CD4-positive, alpha-beta memory T cell (primary cell): ENCODE measurements around the gene ZNF662. TPM values are rescaled to one million over a fixed set of nuclear protein-coding genes. Genes with fewer than 3 reads are reported as not detected.

ENCODE experiments used
- CTCF ChIA-PET: fragments of 350-600 bp; sonication (Branson Sonifier 250); formaldehyde crosslinking; loops from one replicate; lab custom pipeline; 2021; ENCODE audit warnings: inconsistent platforms; ENCODE audit not compliant: partially characterized antibody; lab: Charles Lee
- POLR2A ChIA-PET: fragments of 350-600 bp; sonication (Branson Sonifier 250); formaldehyde crosslinking; loops from one replicate; lab custom pipeline; 2021; ENCODE audit not compliant: partially characterized antibody; lab: Charles Lee
- DNase-seq, 5 donors: peaks; one replicate each; pipeline versions ENCODE4 v3.0.0 to v3.0.0-alpha.2; 2020 to 2022; ENCODE audit warnings: mixed read lengths in 1 of 5
- H3K27ac ChIP-seq: one replicate; pipeline ENCODE4 v1.7.0; 2013; ENCODE audit warnings: low read depth, low read length
- H3K27me3 ChIP-seq: 2 replicates; pipeline ENCODE4 v1.7.0; 2013; ENCODE audit warnings: mild to moderate bottlenecking, low read length, moderate library complexity; ENCODE audit not compliant: insufficient read depth
- H3K36me3 ChIP-seq: 2 replicates; pipeline ENCODE4 v1.7.0; 2013; ENCODE audit warnings: mild to moderate bottlenecking, low read length, moderate library complexity; ENCODE audit not compliant: insufficient read depth
- H3K4me1 ChIP-seq: 2 replicates; pipeline ENCODE4 v1.7.0; 2013; ENCODE audit warnings: mild to moderate bottlenecking, low read length, moderate library complexity; ENCODE audit not compliant: insufficient read depth
- H3K4me3 ChIP-seq, 2 donors: one replicate each; pipeline ENCODE4 v1.7.0; 2013; ENCODE audit warnings: low read length in 2 of 2, mild to moderate bottlenecking in 1 of 2
- H3K9me3 ChIP-seq, 2 donors: one replicate each; pipeline ENCODE4 v1.7.0; 2013; ENCODE audit warnings: low read length in 2 of 2, control low read depth in 1 of 2; ENCODE audit not compliant: control insufficient read depth in 1 of 2
- H3K27ac Mint-ChIP-seq, 7 donors: one replicate each; pipeline ENCODE4 v1.8.0; 2020 to 2021; ENCODE audit warnings: mixed read lengths in 7 of 7, mild to moderate bottlenecking in 6 of 7, inconsistent platforms in 3 of 7, moderate library complexity in 3 of 7
- H3K27me3 Mint-ChIP-seq, 2 donors: one replicate each; pipeline ENCODE4 v1.8.0; 2020 to 2021; ENCODE audit warnings: mixed read lengths in 2 of 2
- H3K36me3 Mint-ChIP-seq, 2 donors: one replicate each; pipeline ENCODE4 v1.8.0; 2020 to 2021; ENCODE audit warnings: mixed read lengths in 2 of 2, inconsistent platforms in 1 of 2, mild to moderate bottlenecking in 1 of 2
- H3K4me1 Mint-ChIP-seq, 4 donors: one replicate each; pipeline ENCODE4 v1.8.0; 2020 to 2021; ENCODE audit warnings: mixed read lengths in 4 of 4, mild to moderate bottlenecking in 1 of 4
- H3K4me3 Mint-ChIP-seq, 8 donors: one replicate each; pipeline ENCODE4 v1.8.0; 2020 to 2021; ENCODE audit warnings: mixed read lengths in 8 of 8, mild to moderate bottlenecking in 7 of 8, moderate library complexity in 6 of 8, inconsistent platforms in 3 of 8
- H3K9me3 Mint-ChIP-seq, 8 donors: one replicate each; pipeline ENCODE4 v1.8.0; 2020 to 2021; ENCODE audit warnings: mixed read lengths in 8 of 8, mild to moderate bottlenecking in 5 of 8, inconsistent platforms in 3 of 8, moderate library complexity in 1 of 8
- intact Hi-C: fragments of 100-400 bp; cut with micrococcal nuclease; formaldehyde crosslinking; loops from one replicate; pipeline ENCODE4 v1.15.1; 2023
- polyA plus RNA-seq, 2 donors: library from polyadenylated mRNA; unstranded; fragments of 300-500 nt; fragmentation: Illumina TruSeq; gene quantifications; one replicate each; pipeline ENCODE4 v1.2.3, GENCODE V29; 2021
- total RNA-seq, 2 experiments: library from RNA; stranded (reverse); gene quantifications; one replicate each; pipeline ENCODE4 v1.2.3, GENCODE V29; 2021

ZNF662 gene
- total and polyA plus RNA-seq, 4 experiments from 2014 or later: 0.07 to 2.7 (median 2.1) TPM; not detected in 1

GRCh38 chr3:42887084-42887483 lies 18.9 kb upstream of the ZNF662 start:
- POLR2A ChIA-PET: no interaction called here
- CTCF ChIA-PET: no interaction called here
- Mint-ChIP-seq H3K9me3 (no peaks in the 10 kb centered on the region), H3K27ac (no peak overlapping the region), H3K4me1 (no peaks in the 10 kb centered on the region), H3K27me3 (peaks cover 15 to 20% of the 10 kb centered on the region in 2 donors), H3K36me3 (no peaks in the 10 kb centered on the region), H3K4me3 (no peak overlapping the region)
- no peaks in the 10 kb centered on the region for H3K9me3 ChIP-seq
- no peaks in the 10 kb centered on the region for H3K27me3 ChIP-seq
- H3K27ac ChIP-seq: no peak overlapping the region
- no peak overlapping the region for H3K4me3 ChIP-seq
- intact Hi-C loops: no loop called here
- no peaks in the 10 kb centered on the region for H3K4me1 ChIP-seq
- H3K36me3 ChIP-seq: no peaks in the 10 kb centered on the region
- no peak for DNase-seq

GRCh38 chr3:42891042-42891441 lies 14.9 kb upstream of the ZNF662 start:
- POLR2A ChIA-PET: no interaction called here

GRCh38 chr3:42892169-42892568 lies 13.8 kb upstream of the ZNF662 start:
- Mint-ChIP-seq H3K4me3 (no peak overlapping the region), H3K27me3 (peaks cover 17 to 21% of the 10 kb centered on the region in 2 donors), H3K27ac (no peak overlapping the region), H3K9me3 (no peaks in the 10 kb centered on the region), H3K4me1 (no peaks in the 10 kb centered on the region), H3K36me3 (no peaks in the 10 kb centered on the region)
- H3K36me3 ChIP-seq: no peaks in the 10 kb centered on the region
- no peaks in the 10 kb centered on the region for H3K27me3 ChIP-seq
- no peak overlapping the region for H3K27ac ChIP-seq
- DNase-seq: no peak
- ChIA-PET CTCF (interaction anchor here (0.6 to 1.1 kb wide), 2 partner anchors 11 to 86 kb away, joined by 3 to 5 read pairs; no protein-coding TSS in a partner anchor), POLR2A (no interaction called here)
- no peaks in the 10 kb centered on the region for H3K9me3 ChIP-seq
- no peaks in the 10 kb centered on the region for H3K4me1 ChIP-seq
- intact Hi-C loops: no loop called here
- no peak overlapping the region for H3K4me3 ChIP-seq

More at GRCh38 chr3:42891042-42891441, 14.9 kb upstream of the ZNF662 start:
- Mint-ChIP-seq H3K36me3 (no peaks in the 10 kb centered on the region), H3K27me3 (peaks cover 19 to 21% of the 10 kb centered on the region in 2 donors), H3K4me1 (no peaks in the 10 kb centered on the region), H3K4me3 (no peak overlapping the region), H3K9me3 (no peaks in the 10 kb centered on the region), H3K27ac (no peak overlapping the region)
- H3K27me3 ChIP-seq: no peaks in the 10 kb centered on the region
- H3K9me3 ChIP-seq: no peaks in the 10 kb centered on the region
- CTCF ChIA-PET: interaction anchor here (1.1 to 1.5 kb wide), 2 partner anchors 10 to 111 kb away, joined by 3 to 4 read pairs; no protein-coding TSS in a partner anchor
- H3K4me1 ChIP-seq: no peaks in the 10 kb centered on the region
- DNase-seq: no peak
- no peak overlapping the region for H3K27ac ChIP-seq
- H3K36me3 ChIP-seq: no peaks in the 10 kb centered on the region
- intact Hi-C loops: no loop called here
- no peak overlapping the region for H3K4me3 ChIP-seq

GRCh38 chr3:42892807-42893206 lies 13.1 kb upstream of the ZNF662 start:
- ChIA-PET CTCF (no interaction called here), POLR2A (no interaction called here)
- Histone ChIP-seq H3K4me3 (no peak overlapping the region), H3K27ac (no peak overlapping the region), H3K4me1 (no peaks in the 10 kb centered on the region), H3K36me3 (no peaks in the 10 kb centered on the region), H3K9me3 (no peaks in the 10 kb centered on the region), H3K27me3 (no peaks in the 10 kb centered on the region)
- no peak overlapping the region for H3K27ac Mint-ChIP-seq
- no peak for DNase-seq
- H3K4me3 Mint-ChIP-seq: no peak overlapping the region
- H3K27me3 Mint-ChIP-seq: peaks cover 13 to 16% of the 10 kb centered on the region in 2 donors
- no peaks in the 10 kb centered on the region for H3K9me3 Mint-ChIP-seq
- no peaks in the 10 kb centered on the region for H3K36me3 Mint-ChIP-seq
- intact Hi-C loops: no loop called here
- H3K4me1 Mint-ChIP-seq: no peaks in the 10 kb centered on the region

- H3K27ac Mint-ChIP-seq: no peak overlapping the region
- ChIA-PET CTCF (no interaction called here), POLR2A (no interaction called here)
- Histone ChIP-seq H3K4me3 (no peak overlapping the region), H3K9me3 (no peaks in the 10 kb centered on the region), H3K36me3 (no peaks in the 10 kb centered on the region), H3K27me3 (no peaks in the 10 kb centered on the region), H3K27ac (no peak overlapping the region), H3K4me1 (no peaks in the 10 kb centered on the region)
- no peak for DNase-seq
- no peaks in the 10 kb centered on the region for H3K9me3 Mint-ChIP-seq
- H3K4me1 Mint-ChIP-seq: no peaks in the 10 kb centered on the region
- intact Hi-C loops: no loop called here
- no peaks in the 10 kb centered on the region for H3K36me3 Mint-ChIP-seq
- H3K4me3 Mint-ChIP-seq: no peak overlapping the region
- H3K27me3 Mint-ChIP-seq: peaks cover 7 to 11% of the 10 kb centered on the region in 2 donors
Observed at GRCh38 chr3:42894698-42895579, 11.0 kb upstream of the ZNF662 start.

- intact Hi-C loops: no loop called here
- Mint-ChIP-seq H3K27me3 (peaks cover 9 to 10% of the 10 kb centered on the region in 2 donors), H3K4me1 (no peaks in the 10 kb centered on the region), H3K36me3 (no peaks in the 10 kb centered on the region), H3K9me3 (peaks cover 0 to under 1% (median 0%) of the 10 kb centered on the region in 8 donors), H3K27ac (no peak overlapping the region), H3K4me3 (no peak overlapping the region)
- Histone ChIP-seq H3K4me1 (no peaks in the 10 kb centered on the region), H3K27me3 (no peaks in the 10 kb centered on the region), H3K4me3 (no peak overlapping the region), H3K9me3 (no peaks in the 10 kb centered on the region), H3K36me3 (no peaks in the 10 kb centered on the region), H3K27ac (no peak overlapping the region)
- POLR2A ChIA-PET: no interaction called here
- no peak for DNase-seq
- CTCF ChIA-PET: no interaction called here
Observed at GRCh38 chr3:42895580-42895868, 10.4 kb upstream of the ZNF662 start.

GRCh38 chr3:42898896-42899675 lies 6.9 kb upstream of the ZNF662 start:
- intact Hi-C loops: no loop called here
- H3K4me1 Mint-ChIP-seq: no peaks in the 10 kb centered on the region
- no peaks in the 10 kb centered on the region for H3K36me3 ChIP-seq
- no peak overlapping the region for H3K27ac ChIP-seq
- no peak overlapping the region for H3K27ac Mint-ChIP-seq
- peaks cover 0 to 5% of the 10 kb centered on the region in 2 donors for H3K9me3 ChIP-seq
- H3K4me1 ChIP-seq: no peaks in the 10 kb centered on the region
- ChIA-PET POLR2A (no interaction called here), CTCF (no interaction called here)
- H3K4me3 ChIP-seq: no peak overlapping the region
- H3K36me3 Mint-ChIP-seq: no peaks in the 10 kb centered on the region
- H3K4me3 Mint-ChIP-seq: no peak overlapping the region
- H3K27me3 ChIP-seq: no peaks in the 10 kb centered on the region
- peaks cover 6 to 15% of the 10 kb centered on the region in 2 donors for H3K27me3 Mint-ChIP-seq
- no peak for DNase-seq
- peaks cover 3 to 17% (median 11%) of the 10 kb centered on the region in 8 donors for H3K9me3 Mint-ChIP-seq
